ENCODE measurements around the gene GINS2.

Gene GINS2

DNA sequence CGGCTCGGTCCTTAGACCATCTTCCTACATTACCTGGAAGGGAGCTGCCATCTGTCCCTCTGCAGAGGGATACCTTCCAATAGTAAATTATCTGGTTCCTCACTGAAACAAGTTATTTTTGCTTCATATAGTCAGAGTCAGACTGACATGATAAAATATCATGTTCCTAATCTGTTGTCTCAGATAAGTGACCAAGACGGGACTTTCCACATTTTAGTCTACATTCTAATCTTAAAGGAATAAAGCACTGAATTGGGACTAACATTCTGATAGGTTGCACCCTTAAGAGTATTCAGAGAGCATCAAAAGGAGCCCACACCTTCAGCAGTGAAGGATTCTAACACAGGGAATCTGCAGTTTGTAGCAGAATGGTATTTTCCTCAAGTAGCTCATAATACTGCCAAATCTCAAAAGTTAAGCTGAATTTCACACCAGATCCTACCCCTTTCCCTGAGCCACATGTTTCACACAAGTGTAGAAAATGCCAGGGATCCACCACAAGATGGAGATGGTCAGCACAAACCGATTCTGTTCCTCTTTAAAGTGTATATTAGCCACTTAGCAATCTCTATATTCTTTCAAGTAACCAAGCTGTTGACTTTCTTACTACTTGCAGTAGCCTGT is 13.4 kb downstream of the GINS2 start (continued):
- TF ChIP-seq SNAI2 (CRISPR knock-in tag; IDR thresholded peaks at IDR 0.05): no peak

DNA sequence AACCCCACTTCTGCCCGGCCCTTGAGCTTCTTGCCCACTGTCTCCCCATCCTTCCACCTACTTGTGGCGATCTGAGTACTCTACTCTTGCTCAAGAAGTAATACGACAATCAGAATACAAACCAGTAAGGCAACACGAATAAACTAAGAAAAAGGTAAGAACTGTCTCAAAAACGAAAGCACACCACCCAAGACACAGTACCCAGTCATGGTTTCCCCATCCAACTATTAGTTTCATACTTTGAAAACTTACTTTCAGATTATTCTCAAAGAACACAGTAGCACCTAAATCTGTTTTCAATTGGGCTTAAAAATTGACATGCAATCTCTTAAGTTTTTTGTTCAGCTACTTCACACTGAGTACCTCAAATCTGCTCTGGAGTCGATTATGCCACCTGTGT is 13.9 kb downstream of the GINS2 start:
- TF ChIP-seq OSR1 (CRISPR knock-in tag; IDR thresholded peaks at IDR 0.05) (no peak), TOX (CRISPR knock-in tag; IDR thresholded peaks at IDR 0.05; ENCODE audit: borderline replicate concordance) (no peak), ISL1 (CRISPR knock-in tag; IDR thresholded peaks at IDR 0.05) (no peak), ZFP30 (CRISPR knock-in tag; IDR thresholded peaks at IDR 0.05) (no peak), ARNTL (CRISPR knock-in tag; IDR thresholded peaks at IDR 0.05; ENCODE audit: borderline replicate concordance, low read depth) (no peak), ZFP3 (CRISPR knock-in tag; IDR thresholded peaks at IDR 0.05) (no peak), PPARA (CRISPR knock-in tag; IDR thresholded peaks at IDR 0.05; ENCODE audit: borderline replicate concordance) (no peak), TCF4 (CRISPR knock-in tag; IDR thresholded peaks at IDR 0.05; ENCODE audit: borderline replicate concordance) (no peak), ZNF565 (CRISPR knock-in tag; conservative IDR thresholded peaks at IDR 0.05; ENCODE audit: low read depth) (no peak), ESRRG (CRISPR knock-in tag; IDR thresholded peaks at IDR 0.05) (no peak), BACH2 (CRISPR knock-in tag; IDR thresholded peaks at IDR 0.05; ENCODE audit: borderline replicate concordance) (no peak), ZNF8 (CRISPR knock-in tag; IDR thresholded peaks at IDR 0.05) (no peak), RARB (CRISPR knock-in tag; IDR thresholded peaks at IDR 0.05) (no peak), GLIS3 (CRISPR knock-in tag; IDR thresholded peaks at IDR 0.05) (no peak), SNAI2 (CRISPR knock-in tag; IDR thresholded peaks at IDR 0.05) (no peak)
- TF ChIP-seq, protein P1, sequence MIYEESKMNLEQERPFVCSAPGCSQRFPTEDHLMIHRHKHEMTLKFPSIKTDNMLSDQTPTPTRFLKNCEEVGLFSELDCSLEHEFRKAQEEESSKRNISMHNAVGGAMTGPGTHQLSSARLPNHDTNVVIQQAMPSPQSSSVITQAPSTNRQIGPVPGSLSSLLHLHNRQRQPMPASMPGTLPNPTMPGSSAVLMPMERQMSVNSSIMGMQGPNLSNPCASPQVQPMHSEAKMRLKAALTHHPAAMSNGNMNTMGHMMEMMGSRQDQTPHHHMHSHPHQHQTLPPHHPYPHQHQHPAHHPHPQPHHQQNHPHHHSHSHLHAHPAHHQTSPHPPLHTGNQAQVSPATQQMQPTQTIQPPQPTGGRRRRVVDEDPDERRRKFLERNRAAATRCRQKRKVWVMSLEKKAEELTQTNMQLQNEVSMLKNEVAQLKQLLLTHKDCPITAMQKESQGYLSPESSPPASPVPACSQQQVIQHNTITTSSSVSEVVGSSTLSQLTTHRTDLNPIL (CRISPR knock-in tag; IDR thresholded peaks at IDR 0.05; ENCODE audit: low read depth): no peak
- TF ChIP-seq, protein P2, sequence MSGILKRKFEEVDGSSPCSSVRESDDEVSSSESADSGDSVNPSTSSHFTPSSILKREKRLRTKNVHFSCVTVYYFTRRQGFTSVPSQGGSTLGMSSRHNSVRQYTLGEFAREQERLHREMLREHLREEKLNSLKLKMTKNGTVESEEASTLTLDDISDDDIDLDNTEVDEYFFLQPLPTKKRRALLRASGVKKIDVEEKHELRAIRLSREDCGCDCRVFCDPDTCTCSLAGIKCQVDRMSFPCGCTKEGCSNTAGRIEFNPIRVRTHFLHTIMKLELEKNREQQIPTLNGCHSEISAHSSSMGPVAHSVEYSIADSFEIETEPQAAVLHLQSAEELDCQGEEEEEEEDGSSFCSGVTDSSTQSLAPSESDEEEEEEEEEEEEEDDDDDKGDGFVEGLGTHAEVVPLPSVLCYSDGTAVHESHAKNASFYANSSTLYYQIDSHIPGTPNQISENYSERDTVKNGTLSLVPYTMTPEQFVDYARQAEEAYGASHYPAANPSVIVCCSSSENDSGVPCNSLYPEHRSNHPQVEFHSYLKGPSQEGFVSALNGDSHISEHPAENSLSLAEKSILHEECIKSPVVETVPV (CRISPR knock-in tag; IDR thresholded peaks at IDR 0.05): no peak
- TF ChIP-seq, protein P3, sequence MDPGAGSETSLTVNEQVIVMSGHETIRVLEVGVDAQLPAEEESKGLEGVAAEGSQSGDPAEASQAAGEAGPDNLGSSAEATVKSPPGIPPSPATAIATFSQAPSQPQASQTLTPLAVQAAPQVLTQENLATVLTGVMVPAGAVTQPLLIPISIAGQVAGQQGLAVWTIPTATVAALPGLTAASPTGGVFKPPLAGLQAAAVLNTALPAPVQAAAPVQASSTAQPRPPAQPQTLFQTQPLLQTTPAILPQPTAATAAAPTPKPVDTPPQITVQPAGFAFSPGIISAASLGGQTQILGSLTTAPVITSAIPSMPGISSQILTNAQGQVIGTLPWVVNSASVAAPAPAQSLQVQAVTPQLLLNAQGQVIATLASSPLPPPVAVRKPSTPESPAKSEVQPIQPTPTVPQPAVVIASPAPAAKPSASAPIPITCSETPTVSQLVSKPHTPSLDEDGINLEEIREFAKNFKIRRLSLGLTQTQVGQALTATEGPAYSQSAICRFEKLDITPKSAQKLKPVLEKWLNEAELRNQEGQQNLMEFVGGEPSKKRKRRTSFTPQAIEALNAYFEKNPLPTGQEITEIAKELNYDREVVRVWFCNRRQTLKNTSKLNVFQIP (CRISPR knock-in tag; IDR thresholded peaks at IDR 0.05; ENCODE audit: borderline replicate concordance, low read depth): no peak
- TF ChIP-seq, protein P4, sequence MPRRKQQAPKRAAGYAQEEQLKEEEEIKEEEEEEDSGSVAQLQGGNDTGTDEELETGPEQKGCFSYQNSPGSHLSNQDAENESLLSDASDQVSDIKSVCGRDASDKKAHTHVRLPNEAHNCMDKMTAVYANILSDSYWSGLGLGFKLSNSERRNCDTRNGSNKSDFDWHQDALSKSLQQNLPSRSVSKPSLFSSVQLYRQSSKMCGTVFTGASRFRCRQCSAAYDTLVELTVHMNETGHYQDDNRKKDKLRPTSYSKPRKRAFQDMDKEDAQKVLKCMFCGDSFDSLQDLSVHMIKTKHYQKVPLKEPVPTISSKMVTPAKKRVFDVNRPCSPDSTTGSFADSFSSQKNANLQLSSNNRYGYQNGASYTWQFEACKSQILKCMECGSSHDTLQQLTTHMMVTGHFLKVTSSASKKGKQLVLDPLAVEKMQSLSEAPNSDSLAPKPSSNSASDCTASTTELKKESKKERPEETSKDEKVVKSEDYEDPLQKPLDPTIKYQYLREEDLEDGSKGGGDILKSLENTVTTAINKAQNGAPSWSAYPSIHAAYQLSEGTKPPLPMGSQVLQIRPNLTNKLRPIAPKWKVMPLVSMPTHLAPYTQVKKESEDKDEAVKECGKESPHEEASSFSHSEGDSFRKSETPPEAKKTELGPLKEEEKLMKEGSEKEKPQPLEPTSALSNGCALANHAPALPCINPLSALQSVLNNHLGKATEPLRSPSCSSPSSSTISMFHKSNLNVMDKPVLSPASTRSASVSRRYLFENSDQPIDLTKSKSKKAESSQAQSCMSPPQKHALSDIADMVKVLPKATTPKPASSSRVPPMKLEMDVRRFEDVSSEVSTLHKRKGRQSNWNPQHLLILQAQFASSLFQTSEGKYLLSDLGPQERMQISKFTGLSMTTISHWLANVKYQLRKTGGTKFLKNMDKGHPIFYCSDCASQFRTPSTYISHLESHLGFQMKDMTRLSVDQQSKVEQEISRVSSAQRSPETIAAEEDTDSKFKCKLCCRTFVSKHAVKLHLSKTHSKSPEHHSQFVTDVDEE (CRISPR knock-in tag; IDR thresholded peaks at IDR 0.05): no peak
- ATAC-seq: no peak

DNA sequence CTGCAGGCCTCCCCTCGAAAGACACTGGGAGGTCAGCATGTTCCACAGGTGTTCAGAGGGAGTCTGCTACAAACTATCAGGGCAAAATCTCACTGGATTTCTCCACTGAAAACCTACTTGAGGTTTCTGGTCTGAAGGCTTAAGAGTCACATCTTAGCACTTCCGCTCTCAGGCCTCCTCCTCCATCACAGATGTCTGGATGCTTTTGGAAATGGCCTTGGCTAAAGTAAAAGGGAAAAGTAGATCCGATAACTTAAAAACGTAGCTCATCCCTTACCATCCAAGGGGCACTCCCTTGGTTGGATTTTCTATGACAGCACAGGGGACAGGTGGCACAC is 14.4 kb downstream of the GINS2 start:
- TF ChIP-seq OSR1 (CRISPR knock-in tag; IDR thresholded peaks at IDR 0.05): no peak
- no peak for TF ChIP-seq ISL1 (CRISPR knock-in tag; IDR thresholded peaks at IDR 0.05)
- TF ChIP-seq RARB (CRISPR knock-in tag; IDR thresholded peaks at IDR 0.05): no peak
- no peak for TF ChIP-seq TCF4 (CRISPR knock-in tag; IDR thresholded peaks at IDR 0.05; ENCODE audit: borderline replicate concordance)
- no peak for TF ChIP-seq ARNTL (CRISPR knock-in tag; IDR thresholded peaks at IDR 0.05; ENCODE audit: borderline replicate concordance, low read depth)
- TF ChIP-seq, protein P5, sequence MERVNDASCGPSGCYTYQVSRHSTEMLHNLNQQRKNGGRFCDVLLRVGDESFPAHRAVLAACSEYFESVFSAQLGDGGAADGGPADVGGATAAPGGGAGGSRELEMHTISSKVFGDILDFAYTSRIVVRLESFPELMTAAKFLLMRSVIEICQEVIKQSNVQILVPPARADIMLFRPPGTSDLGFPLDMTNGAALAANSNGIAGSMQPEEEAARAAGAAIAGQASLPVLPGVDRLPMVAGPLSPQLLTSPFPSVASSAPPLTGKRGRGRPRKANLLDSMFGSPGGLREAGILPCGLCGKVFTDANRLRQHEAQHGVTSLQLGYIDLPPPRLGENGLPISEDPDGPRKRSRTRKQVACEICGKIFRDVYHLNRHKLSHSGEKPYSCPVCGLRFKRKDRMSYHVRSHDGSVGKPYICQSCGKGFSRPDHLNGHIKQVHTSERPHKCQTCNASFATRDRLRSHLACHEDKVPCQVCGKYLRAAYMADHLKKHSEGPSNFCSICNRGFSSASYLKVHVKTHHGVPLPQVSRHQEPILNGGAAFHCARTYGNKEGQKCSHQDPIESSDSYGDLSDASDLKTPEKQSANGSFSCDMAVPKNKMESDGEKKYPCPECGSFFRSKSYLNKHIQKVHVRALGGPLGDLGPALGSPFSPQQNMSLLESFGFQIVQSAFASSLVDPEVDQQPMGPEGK (CRISPR knock-in tag; IDR thresholded peaks at IDR 0.05; ENCODE audit: borderline replicate concordance): no peak
- TF ChIP-seq ZC3H10 (CRISPR knock-in tag; IDR thresholded peaks at IDR 0.05): no peak
- TF ChIP-seq ZNF70 (CRISPR knock-in tag; IDR thresholded peaks at IDR 0.05): no peak
- TF ChIP-seq, protein P1 (CRISPR knock-in tag; IDR thresholded peaks at IDR 0.05; ENCODE audit: low read depth): no peak
- TF ChIP-seq, protein P3 (CRISPR knock-in tag; IDR thresholded peaks at IDR 0.05; ENCODE audit: borderline replicate concordance, low read depth): no peak
- TF ChIP-seq BACH2 (CRISPR knock-in tag; IDR thresholded peaks at IDR 0.05; ENCODE audit: borderline replicate concordance): no peak
- TF ChIP-seq, protein P2 (CRISPR knock-in tag; IDR thresholded peaks at IDR 0.05): no peak
- TF ChIP-seq PPARA (CRISPR knock-in tag; IDR thresholded peaks at IDR 0.05; ENCODE audit: borderline replicate concordance): no peak
- TF ChIP-seq GLIS3 (CRISPR knock-in tag; IDR thresholded peaks at IDR 0.05): no peak
- no peak for TF ChIP-seq CSDC2 (CRISPR knock-in tag; IDR thresholded peaks at IDR 0.05)
- no peak for TF ChIP-seq ZNF8 (CRISPR knock-in tag; IDR thresholded peaks at IDR 0.05)
- no peak for ATAC-seq
